ENCODE results near the gene BCAS3.
"Not testable (repeated sequence)": the region's sequence is repeated elsewhere in the genome, so short reads cannot be mapped to it uniquely, and the experiment has no call there.

The BCAS3 gene

DNA sequence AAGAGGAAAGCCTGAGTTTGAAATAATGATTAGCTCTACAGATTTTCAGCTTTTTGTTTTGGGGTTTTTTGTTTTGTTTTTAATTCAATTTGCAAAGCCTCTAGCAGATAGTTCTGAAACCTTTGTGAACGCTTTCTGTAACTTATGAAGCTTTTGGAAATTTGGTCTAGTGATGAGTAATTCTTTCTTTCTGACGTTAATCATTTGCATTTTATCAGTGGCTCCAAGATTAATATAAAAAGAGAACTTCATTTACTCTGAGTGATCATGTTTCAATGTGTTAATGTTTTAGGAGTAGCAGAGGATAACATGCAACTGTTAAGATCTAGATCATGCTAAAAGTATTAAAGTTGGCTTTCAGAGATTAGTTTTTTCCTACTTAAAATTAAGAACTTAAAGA, 561.7 kb downstream of the BCAS3 start:
- DNase-seq, result no peak

DNA sequence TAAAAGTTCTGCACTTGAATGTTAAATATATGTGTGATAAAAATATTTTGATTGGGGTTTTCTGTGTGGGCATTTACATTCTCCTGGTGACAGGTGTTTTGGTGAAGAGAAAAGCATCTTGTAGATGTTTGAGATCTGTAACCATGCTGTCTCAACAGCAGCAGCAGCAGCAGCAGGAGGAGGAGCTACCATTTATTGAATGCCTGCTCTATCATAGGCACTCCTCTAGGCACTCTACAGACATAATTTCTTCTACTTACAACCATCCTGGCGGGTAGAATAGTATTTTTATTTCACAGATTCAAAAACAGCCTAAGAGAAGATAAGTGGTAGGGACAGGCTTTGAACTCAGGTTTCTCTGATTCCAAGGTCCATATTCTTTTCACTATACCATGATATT, 562.3 kb downstream of the BCAS3 start:
- DNase-seq, result no peak

DNA sequence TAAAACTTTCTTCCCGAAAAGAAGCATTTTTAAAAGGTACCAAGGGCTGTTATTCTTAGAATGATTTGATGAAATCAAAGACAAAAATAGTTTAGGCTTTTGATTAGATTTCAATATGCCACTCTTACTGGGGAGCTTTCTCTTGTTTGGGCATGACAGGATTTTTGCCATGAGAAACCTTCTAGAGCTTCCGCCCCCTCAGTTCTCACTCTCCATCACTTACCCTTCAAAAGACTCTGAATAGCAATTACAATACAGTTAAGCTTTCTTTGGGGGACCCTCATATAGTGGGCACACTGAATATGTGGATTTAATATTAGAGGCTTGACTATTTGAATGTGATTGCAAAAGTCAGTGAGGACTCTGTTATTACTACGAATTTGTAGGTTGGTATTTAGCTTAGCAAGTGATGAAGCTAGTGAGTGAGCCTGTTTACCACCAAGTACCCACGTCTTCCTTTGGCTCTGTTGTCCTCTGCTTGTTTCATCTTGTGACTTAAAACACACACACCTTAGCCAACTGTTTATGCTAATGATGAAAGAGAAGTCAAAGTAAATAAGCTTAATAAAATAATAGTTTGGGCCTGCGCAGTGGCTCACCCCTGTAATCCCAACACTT, 563.3 kb downstream of the BCAS3 start:
- no peak for DNase-seq

DNA sequence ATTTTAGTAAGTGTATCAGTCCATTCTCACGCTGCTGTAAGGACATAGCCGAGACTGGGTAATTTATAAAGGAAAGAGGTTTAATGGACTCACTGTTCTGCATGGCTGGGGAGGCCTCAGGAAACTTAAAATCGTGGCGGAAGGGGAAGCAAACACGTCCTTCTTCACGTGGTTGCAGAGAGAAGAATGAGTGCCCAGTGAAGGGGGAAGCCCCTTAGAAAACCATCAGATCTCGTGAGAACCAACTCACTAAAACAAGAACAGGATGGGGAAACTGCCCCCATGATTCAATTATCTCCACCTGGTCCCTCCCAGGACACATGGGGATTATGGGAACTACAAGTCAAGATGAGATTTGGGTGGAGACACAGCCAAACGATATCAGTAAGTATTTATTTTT, 567.3 kb downstream of the BCAS3 start:
- DNase-seq, result not testable (repeated sequence)

DNA sequence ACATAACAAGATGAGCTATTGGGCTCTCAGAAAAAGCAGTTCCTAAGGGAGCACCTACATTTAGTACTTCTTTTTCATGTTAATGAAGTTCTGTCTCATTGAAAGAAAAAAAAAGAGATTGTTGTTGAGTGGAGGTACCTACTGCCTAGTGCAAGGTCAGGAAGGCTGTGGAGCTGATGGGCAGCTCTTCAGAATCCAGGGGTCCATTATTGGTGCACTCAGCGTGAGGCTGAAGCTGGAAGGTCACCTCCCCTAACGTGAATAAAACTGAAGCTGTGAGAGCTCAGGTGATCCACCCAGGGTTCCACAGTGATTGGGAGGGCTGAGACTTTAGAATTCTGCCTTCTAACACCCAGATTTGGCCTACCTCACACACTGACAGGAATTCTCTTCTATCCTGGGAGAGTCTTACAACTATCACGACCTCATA, 568.1 kb downstream of the BCAS3 start:
- no peak for DNase-seq

DNA sequence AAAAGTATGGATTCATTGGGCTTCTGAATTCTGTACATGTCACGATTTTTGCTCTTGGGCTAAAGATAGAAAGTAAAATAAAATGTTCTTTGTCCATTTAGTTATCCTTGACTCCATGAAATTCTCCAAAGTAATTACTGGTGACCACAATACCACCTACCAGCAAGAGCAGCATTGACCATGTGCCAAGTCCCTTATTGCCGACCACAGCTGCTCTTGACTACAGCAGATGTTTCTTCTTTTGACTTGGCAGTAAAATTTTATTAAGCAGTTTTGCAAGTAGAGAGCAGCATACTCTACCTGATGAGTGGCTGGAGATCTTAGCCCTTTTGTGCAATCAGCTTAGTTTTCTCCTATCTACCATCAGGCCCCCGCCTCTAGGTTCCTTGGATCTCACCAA, 569.8 kb downstream of the BCAS3 start:
- DNase-seq, result no peak

DNA sequence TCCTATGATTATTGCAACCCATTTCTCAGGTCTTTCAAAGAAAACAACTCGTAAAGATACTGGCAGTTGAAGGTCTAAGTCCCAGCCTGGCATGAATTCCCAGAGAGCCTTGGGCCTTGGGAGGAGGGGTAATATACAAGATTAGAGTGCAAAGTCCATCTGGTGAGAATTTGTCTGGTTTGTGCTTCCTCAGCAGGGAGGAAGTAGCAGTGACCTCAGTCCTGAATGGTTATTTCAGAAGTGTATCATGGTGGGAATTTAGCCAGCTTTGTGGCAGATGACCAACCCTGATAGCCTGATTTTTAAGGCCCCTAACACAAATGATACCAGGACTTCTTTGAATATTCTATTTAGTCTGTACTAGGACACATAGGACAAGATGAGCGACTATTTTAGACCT, 570.7 kb downstream of the BCAS3 start:
- no peak for DNase-seq

DNA sequence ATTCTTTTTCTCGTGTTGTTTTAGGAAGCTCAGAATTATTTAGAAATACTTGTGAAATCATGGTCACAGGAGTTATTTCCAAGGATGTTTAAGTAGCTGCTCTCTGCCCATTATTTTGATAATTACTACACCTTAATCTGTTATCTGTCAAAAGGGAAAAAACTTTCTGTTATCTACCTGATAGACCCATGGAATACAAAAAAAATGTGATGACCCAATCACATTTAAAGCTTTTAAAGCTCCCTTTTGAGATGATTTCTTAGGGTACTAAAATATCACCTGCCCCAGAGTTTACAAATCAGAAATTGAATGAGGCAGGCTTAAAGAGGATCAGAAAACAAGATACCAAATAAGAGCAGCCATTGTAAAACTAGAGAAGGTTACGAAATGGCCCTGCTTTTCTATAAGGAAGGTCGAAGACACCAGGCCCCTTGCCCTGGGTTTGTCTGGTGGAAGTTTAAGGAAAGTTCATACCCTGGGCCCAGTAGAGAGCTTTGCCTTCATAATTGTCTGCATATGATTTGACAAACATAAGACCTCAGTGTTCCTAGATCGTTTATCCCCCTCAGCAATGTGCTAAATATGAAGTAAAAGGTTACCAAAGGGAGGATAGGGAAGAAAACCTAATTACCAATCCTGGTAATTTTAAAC, 572.1 kb downstream of the BCAS3 start:
- no peak for DNase-seq

DNA sequence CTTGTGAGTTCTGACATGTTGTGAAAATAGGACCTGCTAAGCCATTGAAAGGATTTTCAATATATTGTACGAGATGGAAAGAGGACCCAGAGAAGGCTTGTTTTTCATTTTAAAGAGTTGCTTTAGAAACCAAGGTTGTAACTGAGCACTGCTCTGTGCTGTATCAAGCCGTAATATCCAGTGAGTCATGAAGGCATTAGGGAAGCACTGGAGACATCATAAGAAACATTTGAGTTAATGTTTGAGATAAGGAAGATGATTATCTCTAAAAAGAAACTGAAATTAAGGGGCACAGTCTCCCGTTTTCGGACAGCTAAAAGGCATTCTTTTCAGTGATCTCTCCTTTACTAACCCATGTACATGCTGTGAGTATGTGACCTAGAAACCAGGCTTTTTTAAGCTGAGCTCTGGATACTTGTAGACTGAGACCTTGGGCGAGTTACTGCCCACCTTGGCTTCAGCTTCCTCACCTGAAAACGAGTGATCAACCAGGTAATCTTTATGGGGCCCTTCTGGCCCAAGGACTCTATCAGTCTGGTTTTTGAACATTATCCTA, 572.8 kb downstream of the BCAS3 start:
- DNase-seq, result no peak

DNA sequence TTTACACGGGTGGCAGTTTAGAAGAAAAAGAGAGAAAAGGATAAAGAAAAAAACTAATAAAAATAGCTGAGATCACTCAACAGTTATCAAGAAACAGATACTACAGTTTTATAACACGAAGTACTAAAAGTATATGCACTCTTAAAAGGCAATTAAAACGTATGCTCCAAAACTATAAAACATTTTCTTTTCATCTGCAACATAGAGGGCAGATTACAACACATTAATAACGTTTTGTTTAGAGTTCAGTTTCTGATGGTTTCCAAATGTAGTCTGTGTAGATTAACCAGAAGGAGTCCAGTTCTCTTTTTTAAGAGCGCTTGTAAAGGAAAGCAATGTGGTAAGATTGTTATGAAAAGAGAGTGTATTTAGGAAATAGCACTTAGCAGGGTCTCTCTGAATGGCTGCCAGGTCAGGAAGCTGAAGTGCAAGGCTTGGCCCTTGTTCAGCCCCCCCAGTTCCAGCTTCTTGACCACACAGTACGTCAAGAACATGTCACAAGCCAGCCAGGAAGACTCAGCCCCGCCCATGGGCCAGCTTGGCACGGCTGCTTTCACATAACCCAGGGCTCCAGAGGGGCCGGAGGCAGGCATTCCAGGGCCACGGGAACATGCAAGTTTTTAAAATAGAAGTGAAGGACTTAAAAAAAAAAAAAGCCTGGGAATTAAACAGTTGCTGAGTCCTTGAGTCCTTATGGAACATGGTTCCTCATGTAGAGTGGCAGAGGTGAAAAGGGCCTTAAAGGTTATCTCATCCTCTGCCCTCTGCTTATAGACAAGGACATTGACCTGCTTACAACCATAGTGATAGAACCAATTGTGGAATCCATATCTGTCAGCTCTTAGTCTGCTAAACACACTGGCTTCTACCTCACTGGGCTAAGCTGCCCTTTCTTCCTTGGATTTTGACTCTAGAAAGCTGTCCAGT, 574.6 kb downstream of the BCAS3 start:
- no peak for DNase-seq

DNA sequence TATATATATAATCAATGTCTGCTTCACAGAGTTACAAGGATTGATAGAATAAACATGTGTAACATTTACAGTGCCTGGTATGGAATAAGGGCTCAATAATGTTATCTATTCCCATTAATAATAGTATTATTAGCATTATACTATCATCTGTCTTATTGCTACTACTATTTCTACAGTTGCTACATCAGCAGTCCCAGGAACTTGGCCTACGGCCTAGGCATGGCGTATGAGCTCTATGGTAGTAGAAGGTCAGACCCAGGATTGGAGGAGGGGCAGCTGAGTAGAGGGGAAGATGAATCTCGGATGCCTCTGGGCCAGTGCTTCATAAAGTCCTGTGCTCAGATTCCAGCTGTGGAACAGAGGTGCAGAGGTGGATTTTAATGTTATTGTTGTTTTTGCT, 575.7 kb downstream of the BCAS3 start:
- DNase-seq, result no peak

DNA sequence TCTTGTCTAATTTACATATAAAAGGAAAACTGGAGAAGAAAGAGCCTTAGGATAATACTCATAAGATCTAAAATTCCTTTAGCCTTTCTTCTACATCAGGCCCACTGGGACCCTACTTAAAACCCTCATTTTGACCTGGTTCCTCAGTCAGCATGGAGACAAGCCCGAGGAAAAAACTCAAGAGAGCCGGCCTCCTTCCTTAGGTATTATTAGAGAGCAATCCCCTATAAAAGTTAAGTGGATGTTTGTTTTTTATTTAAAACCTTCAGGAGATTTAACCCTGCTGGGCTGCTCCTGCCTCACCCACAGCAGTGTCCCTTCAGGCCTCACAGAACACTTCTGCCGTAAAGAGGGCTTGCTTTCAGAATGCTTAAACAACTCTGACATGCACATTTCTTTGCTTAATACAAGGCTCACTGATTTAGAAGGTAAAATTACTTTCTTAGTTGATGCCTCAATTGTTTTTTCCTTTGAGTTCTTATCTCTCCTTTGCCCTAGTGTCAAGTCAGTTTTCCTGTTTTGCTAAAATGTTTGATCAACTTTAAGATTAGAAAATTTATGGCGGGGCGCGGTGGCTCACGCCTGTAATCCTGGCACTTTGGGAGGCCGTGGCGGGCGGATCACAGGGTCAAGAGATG, 576.4 kb downstream of the BCAS3 start:
- DNase-seq, result no peak

DNA sequence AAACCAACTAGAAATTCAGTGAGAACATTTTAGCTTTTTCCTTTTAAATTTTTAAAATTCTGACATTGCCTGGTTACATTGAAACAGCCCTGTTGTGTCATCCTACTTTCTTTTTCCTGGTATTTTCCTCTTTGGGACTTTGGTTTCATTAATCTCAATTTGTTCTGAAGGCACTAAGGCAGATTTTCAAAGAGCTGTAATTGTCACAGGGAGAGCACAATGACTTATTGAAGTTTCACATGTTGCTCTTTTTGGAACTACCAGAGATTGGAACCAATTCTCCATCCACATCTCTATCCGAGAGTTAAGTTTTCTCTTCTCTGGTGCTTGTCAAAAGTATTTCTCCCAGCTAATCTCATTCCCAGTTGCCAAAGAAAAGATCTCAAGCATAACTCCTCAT, 577.3 kb downstream of the BCAS3 start:
- DNase-seq, result no peak

DNA sequence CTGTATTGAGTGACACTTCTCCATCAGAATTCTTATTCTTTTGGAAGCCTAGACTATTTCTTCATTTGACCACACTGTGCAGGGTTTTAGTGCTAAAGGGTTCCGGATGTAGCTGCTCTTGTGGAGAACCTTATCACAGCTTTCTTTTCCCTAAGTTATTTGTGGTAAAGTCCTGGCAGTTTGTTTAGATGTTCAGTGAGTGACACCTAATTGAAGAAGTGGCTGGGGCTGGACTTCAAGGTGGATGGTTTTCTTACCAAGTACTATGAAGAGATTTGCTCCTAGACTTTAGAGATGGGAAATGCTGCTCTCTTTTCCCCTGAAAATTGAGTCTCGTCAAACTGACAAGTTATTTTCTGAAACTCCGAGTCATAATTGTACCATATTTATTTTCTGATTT, 578.0 kb downstream of the BCAS3 start:
- DNase-seq, result no peak

DNA sequence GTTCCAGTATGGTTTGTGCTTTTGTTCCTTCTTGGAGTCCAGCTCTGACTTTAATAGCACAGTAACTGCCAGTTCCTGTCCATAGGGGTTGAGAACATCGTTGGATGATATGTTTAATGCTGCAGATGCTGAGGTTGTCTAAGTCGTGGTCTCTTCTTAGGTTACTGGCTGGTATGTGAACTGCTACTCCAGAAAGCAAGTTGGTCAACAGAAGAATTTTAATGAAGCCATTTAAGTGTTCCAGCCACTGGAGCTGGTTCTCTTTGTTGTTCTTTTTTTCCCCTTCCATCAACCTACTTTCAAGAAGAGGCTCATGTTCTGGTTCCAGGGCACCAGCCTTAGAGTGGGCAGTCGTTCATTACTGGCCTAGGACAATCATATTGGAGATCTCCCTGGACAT, 581.7 kb downstream of the BCAS3 start:
- no peak for DNase-seq

DNA sequence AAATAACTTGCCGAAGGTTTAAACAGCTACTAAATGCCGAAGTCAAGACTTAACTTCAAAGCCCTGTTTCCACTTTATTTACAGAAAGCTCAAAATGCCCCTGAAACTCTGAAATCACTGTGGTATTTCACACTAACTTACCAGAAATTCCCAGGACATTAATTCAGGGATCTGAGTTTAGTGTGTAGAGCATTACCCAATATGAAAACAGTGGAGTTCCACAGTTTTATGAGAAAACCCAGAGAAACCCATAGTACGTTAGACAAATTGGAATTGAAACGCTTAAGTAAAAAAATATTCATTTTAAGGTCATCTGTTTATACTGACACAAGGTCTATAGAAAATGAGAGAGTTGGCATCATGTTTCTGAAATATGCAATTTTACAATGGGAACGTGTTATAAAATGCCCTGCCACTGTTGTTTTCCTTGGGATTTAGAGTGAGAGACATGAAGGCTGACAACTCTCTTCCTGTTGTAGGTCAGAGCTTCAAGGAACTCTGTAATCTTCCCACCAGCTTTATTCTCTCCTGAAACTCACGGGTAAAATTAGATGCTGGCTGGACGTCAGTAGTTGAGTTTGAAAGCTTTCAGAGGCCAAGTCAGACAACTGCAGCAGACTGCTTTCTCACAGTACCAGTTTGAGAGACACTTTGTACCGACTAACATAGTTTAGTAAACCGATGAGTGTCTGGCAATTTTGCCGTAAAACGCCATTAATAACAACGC, 582.6 kb downstream of the BCAS3 start:
- DNase-seq, result no peak

DNA sequence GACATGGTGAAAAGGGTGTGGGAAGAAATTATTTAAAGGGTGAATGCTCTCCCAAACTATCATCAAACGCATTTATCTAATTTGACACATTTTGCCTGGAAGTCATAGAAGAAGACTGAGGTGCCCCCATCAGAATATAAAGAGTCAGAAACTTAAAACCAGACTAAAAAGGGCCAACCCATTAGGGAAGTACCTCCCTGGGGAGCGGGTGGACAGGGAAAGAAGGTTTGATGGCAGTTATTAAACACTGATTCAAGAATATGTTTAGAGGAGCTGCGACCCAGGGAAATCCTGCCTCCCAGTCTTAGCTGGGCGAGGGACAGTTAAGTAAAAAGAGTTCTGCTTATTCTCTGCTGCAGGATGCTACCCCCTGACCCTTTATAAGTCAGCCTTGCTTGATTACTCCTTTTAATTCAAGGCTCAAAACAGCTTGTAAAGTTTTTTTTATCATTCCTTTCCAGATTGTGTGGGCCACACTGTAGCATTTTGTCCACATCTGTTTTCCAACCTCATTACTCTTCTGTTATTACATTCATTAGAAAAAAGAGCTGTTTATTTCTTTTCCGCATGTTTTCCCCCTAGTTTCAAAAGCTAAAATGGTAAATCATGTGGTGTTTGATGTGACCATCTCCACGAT, 583.5 kb downstream of the BCAS3 start:
- no peak for DNase-seq

DNA sequence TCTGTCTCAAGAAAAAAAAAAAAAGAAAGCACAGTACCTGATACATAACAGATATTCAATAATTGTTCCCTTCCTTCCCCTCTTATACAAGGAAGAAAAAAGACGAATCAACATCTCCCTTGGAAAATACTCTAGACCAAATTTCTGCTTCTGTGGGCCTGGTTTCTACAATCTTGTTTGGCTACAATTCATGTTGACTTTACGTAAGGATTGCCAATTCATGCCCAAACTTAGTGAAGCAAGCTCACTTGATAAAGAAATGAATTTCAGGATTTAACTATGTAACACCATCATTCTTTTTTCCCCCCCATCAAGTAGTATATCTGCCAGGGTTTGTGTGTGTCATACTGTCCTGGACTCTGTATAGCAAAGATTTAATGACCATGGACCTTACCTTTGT, 587.7 kb downstream of the BCAS3 start:
- no peak for DNase-seq

DNA sequence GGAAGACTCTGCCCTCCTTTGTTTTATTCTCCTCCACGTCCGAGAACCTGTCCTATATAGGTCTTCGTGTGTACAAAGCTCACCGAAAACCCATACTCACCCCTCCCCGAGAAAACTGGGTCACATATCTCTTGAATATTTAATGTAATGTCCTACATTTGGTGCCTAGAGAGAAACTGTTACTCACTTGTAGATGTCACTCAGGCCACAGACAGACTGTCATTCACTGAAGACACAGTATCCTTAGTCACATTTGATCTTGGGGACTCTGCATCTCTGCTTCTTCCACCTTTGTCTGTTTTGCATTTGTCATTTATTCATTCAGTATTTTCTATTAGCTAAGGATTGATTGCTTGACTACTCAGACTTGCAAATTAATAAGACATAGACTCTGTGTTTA, 590.2 kb downstream of the BCAS3 start:
- no peak for DNase-seq

DNA sequence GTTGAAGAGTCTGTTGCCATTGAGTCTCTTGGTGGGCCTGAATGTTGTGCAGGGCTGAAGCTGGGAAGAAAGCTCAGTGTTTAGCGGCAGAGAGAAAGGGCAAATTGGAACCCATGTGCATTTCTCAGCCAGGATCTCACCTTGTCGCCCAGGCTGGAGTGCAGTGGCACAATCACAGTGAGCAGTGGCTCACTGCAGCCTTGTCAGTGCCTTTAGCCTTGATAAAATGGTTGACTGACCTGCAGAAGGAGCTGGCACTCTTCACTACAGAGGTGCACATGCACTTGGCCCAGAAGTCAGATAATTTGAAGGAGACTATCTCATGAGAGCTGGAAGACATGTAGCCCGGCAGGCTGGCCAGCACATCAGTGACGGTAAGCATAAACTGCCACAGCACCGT, 597.7 kb downstream of the BCAS3 start:
- DNase-seq, result no peak

DNA sequence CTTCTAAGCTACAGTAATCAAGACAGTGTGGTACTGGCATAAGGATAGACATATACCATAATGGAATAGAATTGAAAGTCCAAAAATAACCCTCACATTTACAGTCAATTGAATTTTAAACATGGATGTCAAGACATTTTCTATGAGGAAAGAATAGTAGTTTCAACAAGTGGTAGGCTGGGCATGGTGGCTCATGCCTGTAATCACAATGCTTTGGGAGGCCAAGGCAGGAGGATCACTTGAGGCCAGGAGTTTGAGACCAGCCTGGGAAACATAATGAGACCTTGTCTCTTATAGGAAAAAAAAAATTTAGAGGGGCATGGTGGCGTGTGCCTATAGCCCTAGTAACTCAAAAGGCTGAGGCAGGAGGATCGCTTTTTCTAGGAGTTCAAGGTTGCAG, 599.2 kb downstream of the BCAS3 start:
- DNase-seq, result no peak
